ENCODE results near the gene EPC2. TPM values are rescaled to one million over a fixed set of nuclear protein-coding genes. Genes with fewer than 3 reads are reported as not detected.

EPC2 gene
- total RNA-seq, 1 experiment from 2014 or later: 19.6 TPM

- DNase-seq (ENCODE audit: low read depth, low spot score) (no peak), ATAC-seq (no peak)
- H3K27me3 ChIP-seq (ENCODE audit: insufficient read depth, low read length): no peaks in the 10 kb centered on the region
- no peak for TF ChIP-seq TCF7L2 (IDR thresholded peaks at IDR 0.05; ENCODE audit: borderline replicate concordance, extremely low read depth, insufficient read depth, insufficient read length)
- TF ChIP-seq, protein P1, sequence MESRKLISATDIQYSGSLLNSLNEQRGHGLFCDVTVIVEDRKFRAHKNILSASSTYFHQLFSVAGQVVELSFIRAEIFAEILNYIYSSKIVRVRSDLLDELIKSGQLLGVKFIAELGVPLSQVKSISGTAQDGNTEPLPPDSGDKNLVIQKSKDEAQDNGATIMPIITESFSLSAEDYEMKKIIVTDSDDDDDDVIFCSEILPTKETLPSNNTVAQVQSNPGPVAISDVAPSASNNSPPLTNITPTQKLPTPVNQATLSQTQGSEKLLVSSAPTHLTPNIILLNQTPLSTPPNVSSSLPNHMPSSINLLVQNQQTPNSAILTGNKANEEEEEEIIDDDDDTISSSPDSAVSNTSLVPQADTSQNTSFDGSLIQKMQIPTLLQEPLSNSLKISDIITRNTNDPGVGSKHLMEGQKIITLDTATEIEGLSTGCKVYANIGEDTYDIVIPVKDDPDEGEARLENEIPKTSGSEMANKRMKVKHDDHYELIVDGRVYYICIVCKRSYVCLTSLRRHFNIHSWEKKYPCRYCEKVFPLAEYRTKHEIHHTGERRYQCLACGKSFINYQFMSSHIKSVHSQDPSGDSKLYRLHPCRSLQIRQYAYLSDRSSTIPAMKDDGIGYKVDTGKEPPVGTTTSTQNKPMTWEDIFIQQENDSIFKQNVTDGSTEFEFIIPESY (IDR thresholded peaks at IDR 0.05; ENCODE audit: extremely low read depth, insufficient replicate concordance, low read length): no peak
- no peak for TF ChIP-seq CBX3 (IDR thresholded peaks at IDR 0.05; ENCODE audit: low read depth)
- TF ChIP-seq FOSL1 (IDR thresholded peaks at IDR 0.05; ENCODE audit: low read depth): no peak
- no peak for TF ChIP-seq EZH2phosphoT487 (IDR thresholded peaks at IDR 0.05; ENCODE audit: borderline replicate concordance)
- TF ChIP-seq SIN3A (IDR thresholded peaks at IDR 0.05; ENCODE audit: low read depth): no peak
- no peak for TF ChIP-seq JUND (IDR thresholded peaks at IDR 0.05)
- TF ChIP-seq EZH2 (IDR thresholded peaks at IDR 0.05): no peak
- no peak for TF ChIP-seq POLR2AphosphoS5 (IDR thresholded peaks at IDR 0.05; ENCODE audit: low read depth, low read length)
- no peak for TF ChIP-seq RAD21 (IDR thresholded peaks at IDR 0.05; ENCODE audit: low read depth)
- no peak for TF ChIP-seq SRF (IDR thresholded peaks at IDR 0.05; ENCODE audit: low read depth)
- TF ChIP-seq, protein P2, sequence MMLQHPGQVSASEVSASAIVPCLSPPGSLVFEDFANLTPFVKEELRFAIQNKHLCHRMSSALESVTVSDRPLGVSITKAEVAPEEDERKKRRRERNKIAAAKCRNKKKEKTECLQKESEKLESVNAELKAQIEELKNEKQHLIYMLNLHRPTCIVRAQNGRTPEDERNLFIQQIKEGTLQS (IDR thresholded peaks at IDR 0.05): no peak
- TF ChIP-seq, protein P3, sequence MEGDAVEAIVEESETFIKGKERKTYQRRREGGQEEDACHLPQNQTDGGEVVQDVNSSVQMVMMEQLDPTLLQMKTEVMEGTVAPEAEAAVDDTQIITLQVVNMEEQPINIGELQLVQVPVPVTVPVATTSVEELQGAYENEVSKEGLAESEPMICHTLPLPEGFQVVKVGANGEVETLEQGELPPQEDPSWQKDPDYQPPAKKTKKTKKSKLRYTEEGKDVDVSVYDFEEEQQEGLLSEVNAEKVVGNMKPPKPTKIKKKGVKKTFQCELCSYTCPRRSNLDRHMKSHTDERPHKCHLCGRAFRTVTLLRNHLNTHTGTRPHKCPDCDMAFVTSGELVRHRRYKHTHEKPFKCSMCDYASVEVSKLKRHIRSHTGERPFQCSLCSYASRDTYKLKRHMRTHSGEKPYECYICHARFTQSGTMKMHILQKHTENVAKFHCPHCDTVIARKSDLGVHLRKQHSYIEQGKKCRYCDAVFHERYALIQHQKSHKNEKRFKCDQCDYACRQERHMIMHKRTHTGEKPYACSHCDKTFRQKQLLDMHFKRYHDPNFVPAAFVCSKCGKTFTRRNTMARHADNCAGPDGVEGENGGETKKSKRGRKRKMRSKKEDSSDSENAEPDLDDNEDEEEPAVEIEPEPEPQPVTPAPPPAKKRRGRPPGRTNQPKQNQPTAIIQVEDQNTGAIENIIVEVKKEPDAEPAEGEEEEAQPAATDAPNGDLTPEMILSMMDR (IDR thresholded peaks at IDR 0.05 in 2 of 3, conservative IDR thresholded peaks at IDR 0.05 in 1 of 3; ENCODE audit: borderline replicate concordance in 1 of 3, insufficient read depth in 1 of 3, low read depth in 2 of 3, low read length in 2 of 3): no peak
- no peak for TF ChIP-seq POLR2A (IDR thresholded peaks at IDR 0.05; ENCODE audit: borderline replicate concordance, extremely low read depth, insufficient read depth, insufficient read length)
- TF ChIP-seq ELF1 (IDR thresholded peaks at IDR 0.05; ENCODE audit: borderline replicate concordance, low read depth): no peak
- TF ChIP-seq MAX (IDR thresholded peaks at IDR 0.05): no peak
- no peak for TF ChIP-seq EGR1 (IDR thresholded peaks at IDR 0.05; ENCODE audit: low read depth)
- no peak for TF ChIP-seq YY1 (IDR thresholded peaks at IDR 0.05; ENCODE audit: extremely low read depth, insufficient replicate concordance, low read depth, low read length)
- no peak for TF ChIP-seq ZNF274 (IDR thresholded peaks at IDR 0.05; ENCODE audit: low read depth, low read length)
- no peak for TF ChIP-seq SP1 (IDR thresholded peaks at IDR 0.05; ENCODE audit: low read depth)
- no peak overlapping the region for H2AFZ ChIP-seq (ENCODE audit: low read depth, low read length, poor library complexity, severe bottlenecking)
- POLR2A ChIA-PET: no interaction called here
- intact Hi-C loops (cut with micrococcal nuclease): no loop called here
- no peak overlapping the region for H3K27ac ChIP-seq (ENCODE audit: low read depth, low read length)
- H3K4me2 ChIP-seq (ENCODE audit: low read length): no peak overlapping the region
- no peaks in the 10 kb centered on the region for H4K20me1 ChIP-seq (ENCODE audit: insufficient read depth)
- no peaks in the 10 kb centered on the region for H3K4me1 ChIP-seq (ENCODE audit: control insufficient read depth in 1 of 2, insufficient read depth in 2 of 2, low read length in 2 of 2)
- CTCF ChIA-PET: no interaction called here
- H3K9me3 ChIP-seq (ENCODE audit: control insufficient read depth in 1 of 2, insufficient read depth in 1 of 2, low read depth in 1 of 2, low read length in 2 of 2): no peaks in the 10 kb centered on the region
- no peak overlapping the region for H3K4me3 ChIP-seq (replicated peaks in 1 of 2; ENCODE audit: low read depth in 1 of 2, low read length in 2 of 2)
- no peaks in the 10 kb centered on the region for H3K36me3 ChIP-seq (ENCODE audit: control insufficient read depth in 1 of 2, insufficient read depth in 2 of 2, low read length in 2 of 2)
- RAD21 ChIA-PET (ENCODE audit: low non-redundant PET in 1 of 2, low total read pairs in 2 of 2, uncharacterized antibody in 2 of 2, unreplicated experiment in 2 of 2): no interaction called here
- H3K79me2 ChIP-seq (ENCODE audit: insufficient read depth, low read length): no peaks in the 10 kb centered on the region
- BruUV-seq (replicated peaks): no TSS peak
- H3K9me2 ChIP-seq (ENCODE audit: insufficient read depth): no peaks in the 10 kb centered on the region
- H3K9ac ChIP-seq (ENCODE audit: low read length): no peak overlapping the region
These were observed 111.9 kb downstream of the EPC2 start for GRCh38 chr2:148756292-148756975.

Measured in HCT116 (cell line).